Measurements from ENCODE around the gene SH3GL1. TPM values are rescaled to one million over a fixed set of nuclear protein-coding genes. Genes with fewer than 3 reads are reported as not detected.

The SH3GL1 gene
- total and polyA plus RNA-seq, 11 donors: 14.4 to 43.6 (median 22.2) TPM

DNA sequence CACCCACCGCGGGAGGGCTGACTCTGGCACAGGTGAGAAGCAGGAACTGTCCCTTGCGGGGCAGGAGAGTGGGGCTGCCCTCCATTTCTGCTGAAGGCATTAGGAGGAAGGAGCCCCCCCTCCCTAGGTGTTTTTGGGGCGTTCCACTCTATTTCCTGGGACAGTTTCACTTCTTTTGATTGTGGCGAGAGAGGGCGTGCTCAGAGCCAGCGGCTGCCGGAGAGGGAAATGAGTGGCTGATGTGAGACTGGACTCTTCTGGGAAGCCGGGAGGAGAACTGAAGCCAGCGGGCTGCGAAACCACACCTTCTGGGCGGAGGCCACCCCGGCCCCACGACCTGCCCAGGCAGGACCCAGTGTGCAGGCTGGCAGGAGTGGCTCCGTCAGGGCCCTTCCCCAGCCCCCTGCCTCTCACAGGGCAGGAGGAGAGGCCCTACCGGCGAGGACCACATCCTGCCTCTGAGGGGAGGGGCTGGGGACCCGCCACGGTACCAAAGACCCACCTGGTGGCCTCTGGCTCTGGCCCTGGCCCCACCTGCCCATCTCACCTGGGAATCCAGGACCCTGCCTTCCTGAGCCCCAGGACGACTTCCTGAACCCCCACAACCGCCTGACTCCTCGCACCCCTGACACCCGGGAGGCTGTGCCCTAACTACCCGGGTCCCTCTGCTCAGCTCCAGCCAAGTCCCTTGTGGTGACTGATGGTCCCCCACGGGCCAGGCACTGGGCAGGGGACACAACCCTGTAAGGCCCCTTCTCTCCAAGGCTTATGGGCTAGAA lies 31.0 kb downstream of the SH3GL1 start:
- 53 to 76% (median 54%) methylated on average over 21 to 25 of the region's 25 CpGs for WGBS, 4 donors

DNA sequence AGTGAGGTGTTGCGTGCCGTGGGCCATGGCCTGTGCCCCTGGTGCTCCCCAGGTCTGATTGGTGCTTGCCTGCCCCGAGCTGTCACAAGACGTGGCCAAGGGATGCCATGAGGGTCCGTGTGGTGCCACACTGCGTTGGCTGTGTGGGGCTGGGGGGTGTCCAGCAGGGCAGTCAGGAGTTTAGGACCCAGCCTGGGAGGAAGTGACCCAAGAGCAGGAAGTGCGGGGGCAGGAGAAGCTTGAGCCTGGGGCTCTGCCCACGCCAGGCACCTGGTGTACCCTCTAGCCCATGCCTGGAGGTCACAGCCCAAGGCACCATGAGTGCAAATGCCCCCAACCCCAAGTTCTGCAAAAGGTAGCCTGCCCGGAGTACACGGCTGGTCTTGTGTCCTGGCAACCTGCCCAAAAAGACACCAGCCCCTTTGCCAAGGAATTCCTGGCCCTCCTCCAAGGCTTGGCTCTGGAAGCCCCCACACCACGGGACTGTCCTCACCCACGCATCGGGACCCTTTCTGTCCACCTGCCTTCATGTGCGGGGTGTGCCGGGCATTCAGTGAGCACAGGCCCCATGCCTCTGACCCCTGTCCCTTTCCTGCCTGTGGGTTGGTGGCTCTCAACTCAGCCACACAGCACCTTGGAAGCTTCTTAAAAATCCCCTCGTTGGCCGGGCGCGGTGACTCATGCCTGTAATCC lies 32.1 kb downstream of the SH3GL1 start:
- TF ChIP-seq, protein P1, sequence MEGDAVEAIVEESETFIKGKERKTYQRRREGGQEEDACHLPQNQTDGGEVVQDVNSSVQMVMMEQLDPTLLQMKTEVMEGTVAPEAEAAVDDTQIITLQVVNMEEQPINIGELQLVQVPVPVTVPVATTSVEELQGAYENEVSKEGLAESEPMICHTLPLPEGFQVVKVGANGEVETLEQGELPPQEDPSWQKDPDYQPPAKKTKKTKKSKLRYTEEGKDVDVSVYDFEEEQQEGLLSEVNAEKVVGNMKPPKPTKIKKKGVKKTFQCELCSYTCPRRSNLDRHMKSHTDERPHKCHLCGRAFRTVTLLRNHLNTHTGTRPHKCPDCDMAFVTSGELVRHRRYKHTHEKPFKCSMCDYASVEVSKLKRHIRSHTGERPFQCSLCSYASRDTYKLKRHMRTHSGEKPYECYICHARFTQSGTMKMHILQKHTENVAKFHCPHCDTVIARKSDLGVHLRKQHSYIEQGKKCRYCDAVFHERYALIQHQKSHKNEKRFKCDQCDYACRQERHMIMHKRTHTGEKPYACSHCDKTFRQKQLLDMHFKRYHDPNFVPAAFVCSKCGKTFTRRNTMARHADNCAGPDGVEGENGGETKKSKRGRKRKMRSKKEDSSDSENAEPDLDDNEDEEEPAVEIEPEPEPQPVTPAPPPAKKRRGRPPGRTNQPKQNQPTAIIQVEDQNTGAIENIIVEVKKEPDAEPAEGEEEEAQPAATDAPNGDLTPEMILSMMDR (IDR thresholded peaks at IDR 0.05): no peak
- no peak for TF ChIP-seq POLR2A (IDR thresholded peaks at IDR 0.05)
- H3K9me3 ChIP-seq: no peaks in the 10 kb centered on the region
- intact Hi-C loops (cut with DNase I): loop anchor here in 1 of 10 donors (2.0 kb wide), 1 partner anchor 33 kb away; the partner anchor contains the start of gene SH3GL1
- no peaks in the 10 kb centered on the region for H3K27me3 ChIP-seq
- ATAC-seq (peak in 3 of 4 donors; percentile 2 to 13 (median 11)), DNase-seq (peak in 1 of 5 donors; percentile 36)
- peak overlapping the region in 3 of 12 donors; percentile 31 to 50 (median 47) for H3K4me3 ChIP-seq
- H3K4me1 ChIP-seq: peaks cover 4 to 63% (median 55%) of the 10 kb centered on the region in 12 donors
- 40 to 48% (median 45%) methylated on average over 16 to 19 of the region's 19 CpGs for WGBS, 4 donors
- peak overlapping the region; percentile 2 to 94 (median 73) for H3K27ac ChIP-seq
- H3K36me3 ChIP-seq: peaks cover 0 to 45% (median 25%) of the 10 kb centered on the region in 9 donors

More for the DNA sequence above, 31.0 kb downstream of the SH3GL1 start:
- Histone ChIP-seq H3K27me3 (no peaks in the 10 kb centered on the region), H3K9me3 (no peaks in the 10 kb centered on the region), H3K27ac (peak overlapping the region; percentile 2 to 94 (median 75)), H3K4me3 (peak overlapping the region in 10 of 12 donors; percentile 11 to 50 (median 36)), H3K4me1 (peaks cover 10 to 74% (median 65%) of the 10 kb centered on the region in 12 donors), H3K36me3 (peaks cover 0 to 35% (median 15%) of the 10 kb centered on the region in 9 donors)
- intact Hi-C loops (cut with DNase I): loop anchor here in 1 of 10 donors (2.0 kb wide), 1 partner anchor 32 kb away; the partner anchor contains the start of gene SH3GL1
- TF ChIP-seq, protein P1 (IDR thresholded peaks at IDR 0.05): no peak
- no peak for TF ChIP-seq POLR2A (IDR thresholded peaks at IDR 0.05)
- DNase-seq (peak; percentile 55 to 79 (median 70)), ATAC-seq (peak; percentile 19 to 57 (median 33))

DNA sequence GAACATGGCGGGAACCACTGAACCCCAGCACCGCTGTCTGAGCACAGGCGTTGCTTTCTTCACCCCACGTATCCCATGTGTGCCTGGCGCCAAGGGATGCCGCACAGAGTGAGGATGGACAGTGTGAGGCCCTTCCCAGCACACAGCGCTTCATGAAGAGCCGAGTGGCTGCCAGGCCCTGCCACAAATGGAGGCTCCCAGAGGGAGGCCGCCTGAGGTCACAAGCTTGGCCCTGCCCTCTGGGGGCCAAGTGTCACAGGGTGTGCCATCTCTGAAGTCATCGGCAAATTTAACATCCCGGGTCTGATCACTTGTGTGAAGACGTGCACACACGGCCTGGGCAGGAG lies 32.6 kb downstream of the SH3GL1 start:
- H3K27me3 ChIP-seq: no peaks in the 10 kb centered on the region
- no peaks in the 10 kb centered on the region for H3K9me3 ChIP-seq
- H3K27ac ChIP-seq: peak overlapping the region in 7 of 12 donors; percentile 58 to 94 (median 72)
- H3K4me3 ChIP-seq: no peak overlapping the region
- TF ChIP-seq, protein P1 (IDR thresholded peaks at IDR 0.05): no peak
- TF ChIP-seq POLR2A (IDR thresholded peaks at IDR 0.05): no peak
- peak in 1 of 4 donors; percentile 2 for ATAC-seq
- no peak for DNase-seq
- intact Hi-C loops (cut with DNase I): loop anchor here in 1 of 10 donors (2.0 kb wide), 1 partner anchor 33 kb away; the partner anchor contains the start of gene SH3GL1
- peaks cover 2 to 58% (median 50%) of the 10 kb centered on the region in 12 donors for H3K4me1 ChIP-seq
- peaks cover 0 to 50% (median 30%) of the 10 kb centered on the region in 9 donors for H3K36me3 ChIP-seq
- WGBS, 4 donors: 67 to 73% (median 70%) methylated on average over 8 to 13 of the region's 13 CpGs

DNA sequence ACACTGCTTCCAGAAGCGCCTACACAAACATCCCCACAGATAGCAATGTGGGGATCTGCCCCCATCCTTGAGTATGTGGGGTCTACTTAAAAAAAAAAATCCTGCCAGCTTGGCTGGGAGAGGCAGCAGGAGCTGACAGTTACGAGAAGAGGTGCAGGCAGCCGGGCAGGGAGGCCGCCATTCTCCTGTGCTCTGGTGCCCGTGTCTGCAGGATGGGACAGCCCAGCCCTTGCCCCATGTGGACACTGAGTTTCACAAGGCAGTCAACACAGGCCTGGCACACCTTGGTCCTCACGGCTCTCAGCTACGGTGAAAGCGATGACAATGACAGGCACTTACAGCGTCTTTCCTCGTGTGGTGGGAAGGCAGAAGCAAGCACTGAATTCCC lies 33.0 kb downstream of the SH3GL1 start:
- H3K27me3 ChIP-seq: no peaks in the 10 kb centered on the region
- peak overlapping the region in 3 of 12 donors; percentile 67 to 94 (median 69) for H3K27ac ChIP-seq
- peaks cover 0 to 54% (median 46%) of the 10 kb centered on the region in 12 donors for H3K4me1 ChIP-seq
- ATAC-seq (no peak), DNase-seq (no peak)
- TF ChIP-seq POLR2A (IDR thresholded peaks at IDR 0.05): no peak
- TF ChIP-seq, protein P1 (IDR thresholded peaks at IDR 0.05): no peak
- intact Hi-C loops (cut with DNase I): no loop called here
- no peak overlapping the region for H3K4me3 ChIP-seq
- peaks cover 0 to 54% (median 34%) of the 10 kb centered on the region in 9 donors for H3K36me3 ChIP-seq
- H3K9me3 ChIP-seq: no peaks in the 10 kb centered on the region
- 81 to 93% (median 91%) methylated on average over 10 of the region's 10 CpGs for WGBS, 4 donors
